A549 (cell line): ENCODE data around the gene DAB2IP. TPM values are rescaled to one million over a fixed set of nuclear protein-coding genes. Genes with fewer than 3 reads are reported as not detected.
A peak's percentile ranks its signal among the peaks of the same experiment; 100 is the strongest.

Experiments used
- ATAC-seq, 2 experiments: fragments of 200-7000 bp in 1 of 2; fragments of >200 bp in 1 of 2; cut with Nextera tagmentation in 1 of 2; cut with Tn5 transposase in 1 of 2; 3 replicates each; pipeline versions ENCODE4 v1.8.0 to v1.9.1; 2018 to 2020; ENCODE audit warnings: mild to moderate bottlenecking in 1 of 2, moderate library complexity in 1 of 2
- CTCF ChIA-PET: fragments of 300-600 bp; sonication (Branson Sonifier 250); formaldehyde crosslinking; extraction: SDS; loops from one replicate; lab custom pipeline; 2021; ENCODE audit warnings: antibody characterized with exemption, inconsistent platforms; lab: Yijun Ruan, JAX
- POLR2A ChIA-PET: fragments of 350-600 bp; formaldehyde crosslinking; extraction: SDS; loops from one replicate; lab custom pipeline; 2021; ENCODE audit warnings: antibody characterized with exemption, inconsistent platforms; lab: Yijun Ruan, JAX
- DNase-seq, 2 experiments: peaks; one replicate each; pipeline versions ENCODE4 v3.0.0 to v3.0.0-alpha.2; 2011 to 2016; ENCODE audit warnings: low read depth in 1 of 2, low spot score in 1 of 2
- FAIRE-seq: peaks from 2 replicates; lab custom pipeline; 2011; peaks lifted over from hg19 to GRCh38; lab: Jason Lieb, UNC
- H3K27ac ChIP-seq, 2 experiments: fragments of >200 bp; sonication (Bioruptor Twin); formaldehyde crosslinking; 3 replicates each; pipeline ENCODE4 v1.5.1; 2016 to 2017
- H3K4me1 ChIP-seq: fragments of >200 bp; sonication (Bioruptor Twin); formaldehyde crosslinking; 3 replicates; pipeline ENCODE4 v1.6.1; 2016
- H3K4me2 ChIP-seq: fragments of >200 bp; sonication (Bioruptor Twin); formaldehyde crosslinking; 3 replicates; pipeline ENCODE4 v1.6.1; 2016
- H3K4me3 ChIP-seq: fragments of >200 bp; sonication (Bioruptor Twin); formaldehyde crosslinking; 3 replicates; pipeline ENCODE4 v1.5.1; 2016
- H3K9me3 ChIP-seq: fragments of >200 bp; sonication (Bioruptor Twin); formaldehyde crosslinking; 3 replicates; pipeline ENCODE4 v1.6.1; 2016
- ATOH8 ChIP-seq: fragments of 250-450 bp; sonication (Bioruptor Pico); IDR thresholded peaks from 2 replicates; pipeline ENCODE4 v1.5.0; 2020; ENCODE audit warnings: low read depth, mild to moderate bottlenecking, moderate library complexity
- BCL3 ChIP-seq: fragments of >200 bp; sonication (Bioruptor Twin); formaldehyde crosslinking; IDR thresholded peaks from 3 replicates; pipeline ENCODE4 v1.6.1; 2016
- BHLHE40 ChIP-seq: IDR thresholded peaks from 2 replicates; pipeline ENCODE4 v1.6.1; 2012; ENCODE audit warnings: low read depth, low read length, inconsistent platforms
- CBX8 ChIP-seq: fragments of 200-600 bp; sonication (generic); IDR thresholded peaks from 2 replicates; pipeline ENCODE4 v1.6.1; 2016
- CEBPB ChIP-seq, 2 experiments: fragments of >200 bp in 1 of 2; sonication (Bioruptor Twin) in 1 of 2; formaldehyde crosslinking in 1 of 2; IDR thresholded peaks; 2 replicates each; pipeline ENCODE4 v1.6.1; 2012 to 2016
- ELK1 ChIP-seq: fragments of 150-350 bp; IDR thresholded peaks from 2 replicates; pipeline ENCODE4 v1.6.1; 2014; ENCODE audit warnings: low read depth, mild to moderate bottlenecking, low read length
- EP300 ChIP-seq, 2 experiments: fragments of >200 bp; sonication (Bioruptor Twin); formaldehyde crosslinking; IDR thresholded peaks; 2 replicates in 1 of 2; 3 replicates in 1 of 2; pipeline ENCODE4 v1.6.1; 2016 to 2017
- ESRRA ChIP-seq: fragments of 150-350 bp; IDR thresholded peaks from 2 replicates; pipeline ENCODE4 v1.6.1; 2014; ENCODE audit warnings: mild to moderate bottlenecking, low read length, borderline replicate concordance
- FOSL2 ChIP-seq, 2 experiments: fragments of 450-650 bp in 1 of 2; fragments of >200 bp in 1 of 2; sonication (Bioruptor Twin) in 1 of 2; formaldehyde crosslinking; IDR thresholded peaks; 2 replicates each; pipeline versions ENCODE4 v1.5.0 to v1.6.1; 2016 to 2020; ENCODE audit warnings: mild to moderate bottlenecking in 1 of 2, moderate library complexity in 1 of 2
- HDAC2 ChIP-seq: fragments of 200-600 bp; sonication (generic); IDR thresholded peaks from 2 replicates; pipeline ENCODE4 v1.6.1; 2016
- HOXA7 ChIP-seq: fragments of 250-450 bp; sonication (Bioruptor Pico); IDR thresholded peaks from 2 replicates; pipeline ENCODE4 v1.5.0; 2020; ENCODE audit warnings: mild to moderate bottlenecking, moderate library complexity
- HOXB5 ChIP-seq: fragments of 250-450 bp; sonication (Bioruptor Pico); IDR thresholded peaks from 2 replicates; pipeline ENCODE4 v1.5.0; 2020; ENCODE audit warnings: mild to moderate bottlenecking, moderate library complexity
- JUNB ChIP-seq: fragments of >200 bp; sonication (Bioruptor Twin); formaldehyde crosslinking; IDR thresholded peaks from 2 replicates; pipeline ENCODE4 v1.6.1; 2016
- PHF8 ChIP-seq: fragments of 200-600 bp; sonication (generic); IDR thresholded peaks from 2 replicates; pipeline ENCODE4 v1.6.1; 2016; ENCODE audit warnings: low read depth, mild to moderate bottlenecking, antibody characterized with exemption, moderate library complexity, borderline replicate concordance
- POLR2A ChIP-seq: IDR thresholded peaks from 2 replicates; pipeline ENCODE4 v1.6.1; 2012; ENCODE audit warnings: mild to moderate bottlenecking, low read length
- POLR2AphosphoS2 ChIP-seq: conservative IDR thresholded peaks from 2 replicates; pipeline ENCODE4 v1.6.1; 2012; ENCODE audit warnings: low read length, improper control_type of control experiment, inconsistent platforms
- RAD21 ChIP-seq, 2 experiments: fragments of >200 bp in 1 of 2; sonication (Bioruptor Twin) in 1 of 2; formaldehyde crosslinking in 1 of 2; IDR thresholded peaks in 1 of 2; conservative IDR thresholded peaks in 1 of 2; 2 replicates in 1 of 2; 3 replicates in 1 of 2; pipeline ENCODE4 v1.6.1; 2012 to 2018; ENCODE audit warnings: inconsistent platforms in 1 of 2
- RNF2 ChIP-seq: fragments of 200-600 bp; sonication (generic); IDR thresholded peaks from 2 replicates; pipeline ENCODE4 v1.6.1; 2016; ENCODE audit warnings: low read depth, mild to moderate bottlenecking, antibody characterized with exemption, moderate library complexity, borderline replicate concordance
- ZC3H11A ChIP-seq: fragments of 450-650 bp; IDR thresholded peaks from 2 replicates; pipeline ENCODE4 v1.6.1; 2014; ENCODE audit warnings: antibody characterized with exemption, mild to moderate bottlenecking
- WGBS: methylation state at CpG from one replicate; pipeline ENCODE4 v1.1.6; 2017; ENCODE audit errors: missing lambda C conversion rate; 5-methylcytosine and 5-hydroxymethylcytosine counted together
- polyA plus RNA-seq, 4 experiments: library from polyadenylated mRNA; depleted of rRNA in 3 of 4; stranded (reverse); fragments of >200 nt; fragmentation: RNase III in 1 of 4; extraction: RNeasy Plus Mini Kit Qiagen cat#74134 plus additional on column Dnase treatment in 1 of 4; gene quantifications; 2 replicates in 3 of 4; 3 replicates in 1 of 4; pipeline ENCODE4 v1.2.3, GENCODE V29; 2011 to 2017
- TF ChIP-seq, protein P1 (sequence below): IDR thresholded peaks from 2 replicates; pipeline ENCODE4 v1.6.1; 2012; ENCODE audit warnings: low read depth, borderline replicate concordance
- TF ChIP-seq, protein P2 (sequence below): fragments of >200 bp; sonication (Bioruptor Twin); formaldehyde crosslinking; IDR thresholded peaks from 2 replicates; pipeline ENCODE4 v1.6.1; 2016
- TF ChIP-seq, protein P3 (sequence below): IDR thresholded peaks from 2 replicates; pipeline ENCODE4 v1.6.1; 2012

Gene DAB2IP
- polyA plus RNA-seq, 2 of the 4 experiments (the other 2 are of a cell fraction) = 9.7 to 13.9 TPM

DNA sequence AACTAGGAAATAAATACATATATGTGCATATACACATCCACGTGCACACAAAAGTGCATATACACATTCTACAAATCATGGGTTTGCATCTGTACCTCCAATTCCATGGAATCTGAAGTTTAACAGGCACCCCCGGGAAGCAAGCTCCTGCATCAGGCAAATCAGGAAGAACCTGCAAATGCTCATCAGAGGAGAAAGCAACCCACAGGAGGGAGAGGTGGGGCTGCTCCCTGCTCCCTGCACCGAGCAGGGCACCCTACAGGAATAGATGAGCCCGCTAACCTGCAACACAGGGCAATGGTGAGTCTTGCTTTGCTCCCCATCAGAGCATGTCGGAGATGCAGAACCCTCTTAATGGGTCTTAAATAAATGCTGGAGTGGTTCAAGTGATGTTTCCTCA is 151.3 kb downstream of the DAB2IP start (continued):
- TF ChIP-seq RNF2 = no peak
- TF ChIP-seq, protein P1, sequence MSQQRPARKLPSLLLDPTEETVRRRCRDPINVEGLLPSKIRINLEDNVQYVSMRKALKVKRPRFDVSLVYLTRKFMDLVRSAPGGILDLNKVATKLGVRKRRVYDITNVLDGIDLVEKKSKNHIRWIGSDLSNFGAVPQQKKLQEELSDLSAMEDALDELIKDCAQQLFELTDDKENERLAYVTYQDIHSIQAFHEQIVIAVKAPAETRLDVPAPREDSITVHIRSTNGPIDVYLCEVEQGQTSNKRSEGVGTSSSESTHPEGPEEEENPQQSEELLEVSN = no peak
- no peak for TF ChIP-seq BHLHE40
- no peak for TF ChIP-seq RAD21 (conservative IDR thresholded peaks at IDR 0.05 in 1 of 2, IDR thresholded peaks at IDR 0.05 in 1 of 2)

- no peak for DNase-seq
- ATAC-seq = peak in 1 of 2 experiments; percentile 41; a peak in 2 of 6 replicates
- Histone ChIP-seq H3K4me3 (no peak overlapping the region), H3K27ac (no peak overlapping the region), H3K4me1 (no peaks in the 10 kb centered on the region), H3K9me3 (peaks cover 4% of the 10 kb centered on the region; the same call in 1 of the 3 replicates), H3K4me2 (no peak overlapping the region)
- CTCF ChIA-PET = no interaction called here
- no peak for FAIRE-seq
- POLR2A ChIA-PET = no interaction called here
- TF ChIP-seq PHF8 = no peak
- no peak for TF ChIP-seq POLR2AphosphoS2
- TF ChIP-seq POLR2A = no peak
- TF ChIP-seq HOXB5 (CRISPR knock-in tag) = no peak
- TF ChIP-seq BCL3 = no peak
- no peak for TF ChIP-seq ZC3H11A
- TF ChIP-seq, protein P2, sequence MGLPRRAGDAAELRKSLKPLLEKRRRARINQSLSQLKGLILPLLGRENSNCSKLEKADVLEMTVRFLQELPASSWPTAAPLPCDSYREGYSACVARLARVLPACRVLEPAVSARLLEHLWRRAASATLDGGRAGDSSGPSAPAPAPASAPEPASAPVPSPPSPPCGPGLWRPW = no peak
- no peak for TF ChIP-seq EP300 (IDR thresholded peaks at IDR 0.05)
- no peak for TF ChIP-seq ELK1
- no peak for TF ChIP-seq CBX8
- TF ChIP-seq, protein P3, sequence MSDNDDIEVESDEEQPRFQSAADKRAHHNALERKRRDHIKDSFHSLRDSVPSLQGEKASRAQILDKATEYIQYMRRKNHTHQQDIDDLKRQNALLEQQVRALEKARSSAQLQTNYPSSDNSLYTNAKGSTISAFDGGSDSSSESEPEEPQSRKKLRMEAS = no peak
- no peak for TF ChIP-seq CEBPB (IDR thresholded peaks at IDR 0.05)
- no peak for TF ChIP-seq ATOH8 (CRISPR knock-in tag)
- no peak for TF ChIP-seq JUNB
- TF ChIP-seq HDAC2 = no peak
- TF ChIP-seq ESRRA = no peak
- no peak for TF ChIP-seq HOXA7
- no peak for TF ChIP-seq FOSL2 (IDR thresholded peaks at IDR 0.05)
- TF ChIP-seq FOSL2 (CRISPR knock-in tag; IDR thresholded peaks at IDR 0.05) = no peak
- 59% methylated on average over 10 of the region's 12 CpGs for WGBS
Measured at GRCh38 chr9:121807069-121807822, 155.8 kb downstream of the DAB2IP start.
